Measurements from ENCODE around the gene PFN3.
A peak's percentile ranks its signal among the peaks of the same experiment; 100 is the strongest.

PFN3 gene

DNA sequence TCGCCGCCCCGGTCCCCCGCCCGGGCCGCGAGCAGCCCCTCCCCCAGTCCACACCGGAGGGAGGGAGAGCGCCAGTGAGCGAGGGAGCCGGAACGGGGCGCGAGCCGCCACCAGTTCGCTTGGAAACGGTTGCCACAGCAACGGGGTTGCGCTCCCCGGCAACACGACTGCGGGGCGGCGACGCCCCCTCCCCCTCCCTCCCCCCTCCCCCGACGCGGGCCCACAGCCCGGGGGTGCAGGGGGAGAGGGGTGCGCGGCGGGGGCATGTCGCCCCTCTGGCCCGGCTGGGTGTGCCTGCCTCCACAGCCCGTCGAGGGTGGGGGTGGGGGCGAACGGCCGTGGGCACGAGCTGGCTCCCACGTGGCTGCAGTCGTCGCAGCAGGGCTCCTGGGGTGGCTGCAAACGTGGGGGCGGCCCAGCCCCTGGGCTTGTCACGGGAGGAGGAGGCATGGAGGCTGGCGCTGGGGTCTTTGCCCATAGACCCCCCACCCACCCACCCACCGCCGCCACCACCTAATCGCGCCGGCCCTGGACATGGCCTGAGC, 46.7 kb upstream of the PFN3 start:
- H3K79me2 ChIP-seq (ENCODE audit: insufficient read depth, low read depth), result no peaks in the 10 kb centered on the region
- peak overlapping the region; percentile 63 for H3K9ac ChIP-seq
- H3K4me3 ChIP-seq (IDR thresholded peaks at IDR 0.05; ENCODE audit: insufficient read depth, low read depth, low read length), result no peak overlapping the region
- no peak overlapping the region for H2AFZ ChIP-seq (ENCODE audit: low read depth)
- no peaks in the 10 kb centered on the region for H3K27me3 ChIP-seq (ENCODE audit: insufficient read depth, low read depth)
- H3K36me3 ChIP-seq (ENCODE audit: insufficient read depth), result no peaks in the 10 kb centered on the region
- TF ChIP-seq, protein P1, sequence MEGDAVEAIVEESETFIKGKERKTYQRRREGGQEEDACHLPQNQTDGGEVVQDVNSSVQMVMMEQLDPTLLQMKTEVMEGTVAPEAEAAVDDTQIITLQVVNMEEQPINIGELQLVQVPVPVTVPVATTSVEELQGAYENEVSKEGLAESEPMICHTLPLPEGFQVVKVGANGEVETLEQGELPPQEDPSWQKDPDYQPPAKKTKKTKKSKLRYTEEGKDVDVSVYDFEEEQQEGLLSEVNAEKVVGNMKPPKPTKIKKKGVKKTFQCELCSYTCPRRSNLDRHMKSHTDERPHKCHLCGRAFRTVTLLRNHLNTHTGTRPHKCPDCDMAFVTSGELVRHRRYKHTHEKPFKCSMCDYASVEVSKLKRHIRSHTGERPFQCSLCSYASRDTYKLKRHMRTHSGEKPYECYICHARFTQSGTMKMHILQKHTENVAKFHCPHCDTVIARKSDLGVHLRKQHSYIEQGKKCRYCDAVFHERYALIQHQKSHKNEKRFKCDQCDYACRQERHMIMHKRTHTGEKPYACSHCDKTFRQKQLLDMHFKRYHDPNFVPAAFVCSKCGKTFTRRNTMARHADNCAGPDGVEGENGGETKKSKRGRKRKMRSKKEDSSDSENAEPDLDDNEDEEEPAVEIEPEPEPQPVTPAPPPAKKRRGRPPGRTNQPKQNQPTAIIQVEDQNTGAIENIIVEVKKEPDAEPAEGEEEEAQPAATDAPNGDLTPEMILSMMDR (conservative IDR thresholded peaks at IDR 0.05; ENCODE audit: low read depth, low read length), result no peak
- no peaks in the 10 kb centered on the region for H4K20me1 ChIP-seq (ENCODE audit: insufficient read depth)
- H3K4me2 ChIP-seq, result no peak overlapping the region
- H3K4me1 ChIP-seq (ENCODE audit: low read depth, poor library complexity, severe bottlenecking), result peaks cover 31% of the 10 kb centered on the region
- peak overlapping the region; percentile 42; the same call in 1 of the 2 replicates for H3K27ac ChIP-seq

DNA sequence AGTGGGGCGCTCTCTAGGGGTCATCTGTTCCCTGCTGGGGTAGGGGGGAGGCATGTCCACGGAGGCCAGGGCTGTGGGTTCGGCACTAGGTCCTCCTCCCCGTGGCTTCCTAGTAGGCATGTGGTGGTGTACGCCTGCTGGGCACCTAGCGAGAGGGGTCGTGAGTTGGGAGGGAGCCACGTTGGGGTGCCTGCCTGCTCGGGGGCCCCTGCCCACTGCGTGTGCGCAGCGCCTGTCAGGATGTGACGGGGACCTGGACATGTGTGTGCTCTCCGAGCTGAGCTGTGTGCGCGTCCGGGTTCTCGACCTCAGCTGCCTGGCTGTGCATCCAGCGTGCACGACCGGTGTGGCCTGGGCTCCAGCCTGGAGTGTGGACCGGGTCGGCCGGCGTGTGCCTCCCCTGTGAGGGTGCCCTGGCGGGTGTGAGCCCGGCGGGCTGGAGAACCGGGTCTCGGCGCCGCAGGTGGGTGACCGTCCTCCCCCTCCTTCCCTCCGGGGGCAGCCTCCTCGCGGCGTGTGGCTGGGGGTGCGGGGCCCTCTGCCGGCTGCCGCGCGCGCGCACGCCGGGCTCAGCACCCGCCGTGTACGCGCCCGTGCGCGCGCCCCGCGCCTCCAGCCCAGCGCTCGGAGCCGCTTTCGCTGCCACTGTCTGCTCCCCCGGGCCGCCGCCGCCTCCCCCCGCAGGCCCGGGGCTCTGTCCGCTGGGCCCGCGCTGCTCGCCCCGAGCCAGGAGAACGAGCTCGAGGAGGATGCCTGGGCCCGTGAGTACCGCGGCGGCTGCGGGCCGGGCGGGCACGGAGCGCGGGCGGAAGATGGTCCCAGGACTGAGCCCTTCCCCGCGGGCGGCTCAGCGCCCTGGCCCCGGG, 46.0 kb upstream of the PFN3 start, which contains the start of gene PRR7:
Gene PRR7 (plus strand): TSS at position 615 of the 866 bp plus-strand sequence. CDS start 8,254 bp downstream, outside the sequence.
- Histone ChIP-seq H3K4me1 (ENCODE audit: low read depth, poor library complexity, severe bottlenecking) (peaks cover 31% of the 10 kb centered on the region), H2AFZ (ENCODE audit: low read depth) (peak within 1 kb of the TSS; percentile 34; the same call in 1 of the 2 replicates), H3K4me2 (peak within 1 kb of the TSS; percentile 89), H4K20me1 (ENCODE audit: insufficient read depth) (no peaks in the 10 kb centered on the region), H3K79me2 (ENCODE audit: insufficient read depth, low read depth) (no peaks in the 10 kb centered on the region), H3K36me3 (ENCODE audit: insufficient read depth) (no peaks in the 10 kb centered on the region), H3K27me3 (ENCODE audit: insufficient read depth, low read depth) (no peaks in the 10 kb centered on the region), H3K9ac (peak within 1 kb of the TSS; percentile 63), H3K4me3 (IDR thresholded peaks at IDR 0.05; ENCODE audit: insufficient read depth, low read depth, low read length) (no peak within 1 kb of the TSS), H3K27ac (peak within 1 kb of the TSS; percentile 56)
- TF ChIP-seq, protein P1 (conservative IDR thresholded peaks at IDR 0.05; ENCODE audit: low read depth, low read length), result no peak

DNA sequence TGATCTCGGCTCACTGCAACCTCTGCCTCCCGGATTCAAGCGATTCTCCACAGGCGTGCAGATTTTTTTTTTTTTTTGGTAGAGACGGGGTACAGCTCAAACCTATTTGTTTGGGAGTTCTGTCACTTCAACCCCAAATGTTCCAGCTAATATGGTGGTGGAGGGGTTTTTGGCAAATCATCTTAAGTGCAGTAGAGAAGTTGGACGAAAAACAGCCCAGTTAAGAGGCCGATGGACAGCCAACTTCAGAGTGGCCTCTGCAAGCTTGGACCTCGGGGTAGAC, 45.4 kb upstream of the PFN3 start:
- H3K79me2 ChIP-seq (ENCODE audit: insufficient read depth, low read depth), result no peaks in the 10 kb centered on the region
- no peaks in the 10 kb centered on the region for H4K20me1 ChIP-seq (ENCODE audit: insufficient read depth)
- no peaks in the 10 kb centered on the region for H3K27me3 ChIP-seq (ENCODE audit: insufficient read depth, low read depth)
- peak overlapping the region; percentile 34; the same call in 1 of the 2 replicates for H2AFZ ChIP-seq (ENCODE audit: low read depth)
- no peak overlapping the region for H3K4me3 ChIP-seq (IDR thresholded peaks at IDR 0.05; ENCODE audit: insufficient read depth, low read depth, low read length)
- TF ChIP-seq, protein P1 (conservative IDR thresholded peaks at IDR 0.05; ENCODE audit: low read depth, low read length), result no peak
- no peaks in the 10 kb centered on the region for H3K36me3 ChIP-seq (ENCODE audit: insufficient read depth)
- H3K4me1 ChIP-seq (ENCODE audit: low read depth, poor library complexity, severe bottlenecking), result peaks cover 31% of the 10 kb centered on the region
- peak overlapping the region; percentile 56 for H3K27ac ChIP-seq
- peak overlapping the region; percentile 89 for H3K4me2 ChIP-seq
- H3K9ac ChIP-seq, result peak overlapping the region; percentile 63

DNA sequence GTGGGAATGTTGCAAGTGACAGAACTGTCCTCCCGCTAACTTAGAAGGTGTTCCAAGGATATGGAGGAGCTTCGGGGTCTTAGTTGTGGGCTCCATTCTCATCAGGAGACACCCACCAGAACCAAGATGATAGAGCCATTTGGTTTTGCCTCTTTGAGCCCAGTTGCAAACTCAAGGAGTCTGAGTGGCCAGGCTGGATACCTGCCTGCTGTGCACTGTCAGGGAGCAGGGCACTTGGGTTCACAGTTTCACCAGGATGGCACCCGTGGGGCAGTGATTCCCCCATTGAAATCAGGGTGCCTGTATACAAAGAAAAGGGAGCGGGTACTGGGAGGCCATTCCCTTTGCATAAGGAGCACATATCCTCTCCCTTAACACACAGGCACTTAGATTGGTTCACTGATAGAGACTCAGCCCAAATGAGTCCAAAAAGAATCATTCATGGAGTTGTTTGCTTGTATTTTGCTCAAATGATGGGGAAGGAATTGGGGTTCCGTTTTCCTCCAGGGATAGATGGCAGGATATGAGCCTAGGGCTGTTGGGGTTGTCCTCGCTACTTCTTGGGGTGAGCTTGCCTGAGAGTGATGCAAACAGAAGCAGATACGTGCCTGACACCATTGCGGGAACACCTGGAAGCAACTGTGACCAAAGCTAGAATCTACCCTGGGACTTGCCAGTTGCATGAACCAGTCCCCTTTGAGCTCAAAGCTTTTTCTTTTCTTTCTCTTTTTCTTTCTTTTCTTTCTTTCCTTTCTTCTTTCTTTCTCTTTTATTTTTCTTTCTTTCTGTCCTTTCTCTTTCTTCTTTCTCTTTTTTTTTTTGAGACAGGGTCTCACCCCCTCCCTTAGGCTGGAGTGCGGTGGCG, 44.8 kb upstream of the PFN3 start:
- Histone ChIP-seq H3K4me2 (peak overlapping the region; percentile 89), H2AFZ (ENCODE audit: low read depth) (no peak overlapping the region; the same call in 1 of the 2 replicates), H3K4me3 (IDR thresholded peaks at IDR 0.05; ENCODE audit: insufficient read depth, low read depth, low read length) (no peak overlapping the region), H3K79me2 (ENCODE audit: insufficient read depth, low read depth) (no peaks in the 10 kb centered on the region), H3K36me3 (ENCODE audit: insufficient read depth) (no peaks in the 10 kb centered on the region), H4K20me1 (ENCODE audit: insufficient read depth) (no peaks in the 10 kb centered on the region), H3K27ac (peak overlapping the region; percentile 56; the same call in 1 of the 2 replicates), H3K9ac (peak overlapping the region; percentile 63; the same call in 1 of the 2 replicates), H3K4me1 (ENCODE audit: low read depth, poor library complexity, severe bottlenecking) (peaks cover 31% of the 10 kb centered on the region), H3K27me3 (ENCODE audit: insufficient read depth, low read depth) (no peaks in the 10 kb centered on the region)
- TF ChIP-seq, protein P1 (conservative IDR thresholded peaks at IDR 0.05; ENCODE audit: low read depth, low read length), result no peak
